ENCODE results near the gene DCAF8.

GRCh38 chr1:160177231-160177630 is 85.1 kb downstream of the DCAF8 start:
- TF ChIP-seq EZH2 (IDR thresholded peaks at IDR 0.05; ENCODE audit: borderline replicate concordance, low read length): no peak
- TF ChIP-seq, protein P1, sequence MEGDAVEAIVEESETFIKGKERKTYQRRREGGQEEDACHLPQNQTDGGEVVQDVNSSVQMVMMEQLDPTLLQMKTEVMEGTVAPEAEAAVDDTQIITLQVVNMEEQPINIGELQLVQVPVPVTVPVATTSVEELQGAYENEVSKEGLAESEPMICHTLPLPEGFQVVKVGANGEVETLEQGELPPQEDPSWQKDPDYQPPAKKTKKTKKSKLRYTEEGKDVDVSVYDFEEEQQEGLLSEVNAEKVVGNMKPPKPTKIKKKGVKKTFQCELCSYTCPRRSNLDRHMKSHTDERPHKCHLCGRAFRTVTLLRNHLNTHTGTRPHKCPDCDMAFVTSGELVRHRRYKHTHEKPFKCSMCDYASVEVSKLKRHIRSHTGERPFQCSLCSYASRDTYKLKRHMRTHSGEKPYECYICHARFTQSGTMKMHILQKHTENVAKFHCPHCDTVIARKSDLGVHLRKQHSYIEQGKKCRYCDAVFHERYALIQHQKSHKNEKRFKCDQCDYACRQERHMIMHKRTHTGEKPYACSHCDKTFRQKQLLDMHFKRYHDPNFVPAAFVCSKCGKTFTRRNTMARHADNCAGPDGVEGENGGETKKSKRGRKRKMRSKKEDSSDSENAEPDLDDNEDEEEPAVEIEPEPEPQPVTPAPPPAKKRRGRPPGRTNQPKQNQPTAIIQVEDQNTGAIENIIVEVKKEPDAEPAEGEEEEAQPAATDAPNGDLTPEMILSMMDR (IDR thresholded peaks at IDR 0.05; ENCODE audit: low read length): no peak
